GM19238 (cell line): ENCODE results near the gene SRSF12.

Source experiments
- DNase-seq: peaks from one replicate; pipeline ENCODE4 v3.0.0; 2011; ENCODE audit warnings: low spot score; ENCODE audit not compliant: insufficient read length

The SRSF12 gene

DNA sequence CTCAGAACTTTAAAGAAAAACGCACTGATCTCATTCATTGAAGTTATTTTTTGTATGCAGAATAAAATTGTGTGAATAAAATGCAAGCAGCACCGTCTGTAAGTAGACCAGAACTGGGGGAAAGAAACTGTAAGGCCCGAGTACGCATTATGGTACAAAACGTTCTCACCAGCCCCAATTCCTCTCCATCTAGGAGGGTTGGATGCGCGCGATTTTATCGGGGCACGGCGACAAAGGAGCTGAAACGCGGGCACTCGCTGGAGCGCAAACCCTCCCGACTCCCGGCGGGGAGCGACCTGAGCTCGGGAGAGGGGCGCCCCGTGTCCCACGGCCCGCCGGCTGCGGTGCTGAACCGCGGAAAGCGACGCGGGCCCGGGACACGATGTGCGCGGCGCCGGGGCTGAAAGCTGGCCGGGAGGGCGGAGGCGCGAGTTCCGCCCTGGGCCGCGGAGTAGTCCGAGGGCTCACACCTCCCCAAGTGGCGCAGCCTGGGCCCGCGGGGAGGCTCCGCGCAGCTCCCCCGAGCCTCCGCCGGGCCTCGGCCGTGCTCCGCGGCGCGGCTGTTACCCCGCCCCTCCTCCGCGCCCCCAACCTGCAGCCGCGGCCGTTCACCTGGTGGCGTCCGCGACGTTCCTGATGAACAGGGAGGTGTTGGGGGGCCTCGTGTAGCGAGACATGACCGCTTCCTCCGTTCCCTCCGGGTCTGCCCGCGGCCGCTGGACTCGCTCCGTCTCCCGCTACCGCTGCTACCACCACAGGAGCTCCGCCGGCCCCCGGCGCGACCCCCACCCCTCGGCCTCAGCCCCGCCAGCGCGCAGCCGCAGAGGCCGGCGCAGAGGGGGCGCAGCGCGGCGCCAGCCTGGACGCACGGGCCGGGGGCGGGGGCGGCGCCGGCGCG lies at the start of gene SRSF12:
Gene SRSF12, minus strand, starts transcription at position 861 of the 898 bp plus-strand sequence. Its CDS starts 184 bp downstream, at position 677.
- peak; percentile 74 for DNase-seq

DNA sequence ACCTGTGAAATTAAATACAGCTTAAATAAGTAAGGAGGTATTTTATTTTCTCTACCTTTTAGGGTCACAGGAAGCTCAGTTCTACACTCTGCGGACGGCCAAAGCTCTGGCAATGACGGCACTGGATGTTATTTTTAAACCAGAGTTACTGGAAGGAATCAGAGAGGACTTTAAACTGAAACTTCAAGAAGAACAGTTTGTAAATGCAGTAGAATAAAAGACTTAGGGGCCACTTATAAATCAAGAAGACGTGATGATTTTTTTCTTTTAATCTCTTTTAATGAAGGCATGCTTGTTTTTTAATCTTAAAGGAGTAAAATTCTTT lies 44.1 kb upstream of the SRSF12 start:
- DNase-seq, result no peak

DNA sequence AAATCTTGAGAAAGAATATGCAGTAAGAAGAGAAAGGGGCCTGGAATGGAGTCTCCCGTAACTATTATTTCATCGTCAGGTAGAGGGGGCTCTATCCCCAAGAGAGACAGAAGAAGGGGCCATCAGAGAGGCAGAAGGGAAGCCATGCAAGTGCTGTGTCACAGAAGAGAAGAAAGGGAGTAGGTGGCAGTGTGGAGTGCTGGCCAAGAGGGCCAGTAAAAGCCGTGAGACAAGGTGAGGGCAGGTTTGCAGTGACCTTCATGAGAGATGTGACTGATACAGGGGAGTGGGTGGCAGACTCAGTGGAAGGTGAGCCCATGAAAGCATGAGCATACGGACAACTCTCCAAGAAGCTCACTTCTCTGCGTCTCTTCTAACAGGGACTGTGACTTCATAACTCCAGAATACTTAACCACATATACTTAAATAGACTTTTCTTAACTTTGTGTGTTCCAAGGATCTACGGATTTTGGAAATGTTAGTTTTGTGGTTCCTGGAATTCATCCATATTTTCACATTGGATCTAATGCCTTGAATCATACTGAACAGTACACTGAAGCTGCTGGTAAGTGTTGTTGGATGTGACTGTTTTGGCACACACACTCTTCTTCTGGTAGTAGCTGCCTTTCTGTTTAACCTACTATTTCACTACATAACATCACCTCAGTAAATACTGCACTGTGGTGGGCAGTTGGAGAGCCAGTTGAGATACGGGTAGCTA lies 43.6 kb upstream of the SRSF12 start:
- DNase-seq, result no peak

DNA sequence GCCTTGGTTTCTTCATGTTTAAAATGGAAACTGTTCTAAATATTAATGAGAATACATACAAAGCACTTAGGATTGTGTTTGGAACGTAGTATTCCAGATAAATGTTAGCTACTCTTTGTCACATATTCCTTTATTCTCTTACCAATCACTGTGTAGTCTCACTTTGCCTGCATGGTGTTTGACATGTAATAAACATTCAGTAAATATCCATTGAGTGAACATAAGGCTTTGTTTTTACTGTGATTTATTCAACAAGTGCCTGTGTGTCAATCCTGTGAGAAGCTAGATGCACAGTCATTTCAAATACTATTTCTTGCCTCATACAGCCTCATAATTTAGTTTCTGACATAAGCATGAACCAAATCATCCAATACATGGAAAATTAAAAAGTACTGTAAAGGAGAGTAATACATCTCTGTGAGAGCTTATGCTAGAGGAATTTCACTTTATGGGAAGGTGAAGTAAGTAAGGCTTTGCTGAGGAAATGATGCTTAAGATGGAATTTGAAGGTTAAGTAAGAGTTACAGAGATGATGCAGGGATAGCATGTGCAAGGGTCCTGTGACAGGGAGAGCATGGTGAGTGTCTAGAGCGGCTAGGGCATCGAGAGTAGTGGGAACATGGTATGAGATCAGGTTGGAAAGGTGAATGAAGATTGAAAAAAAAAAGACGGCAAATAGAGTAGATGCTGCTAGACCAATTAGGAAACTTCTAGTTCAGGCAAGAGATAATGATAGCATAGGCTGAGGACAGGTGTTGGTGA lies 42.6 kb upstream of the SRSF12 start:
- DNase-seq, result no peak

DNA sequence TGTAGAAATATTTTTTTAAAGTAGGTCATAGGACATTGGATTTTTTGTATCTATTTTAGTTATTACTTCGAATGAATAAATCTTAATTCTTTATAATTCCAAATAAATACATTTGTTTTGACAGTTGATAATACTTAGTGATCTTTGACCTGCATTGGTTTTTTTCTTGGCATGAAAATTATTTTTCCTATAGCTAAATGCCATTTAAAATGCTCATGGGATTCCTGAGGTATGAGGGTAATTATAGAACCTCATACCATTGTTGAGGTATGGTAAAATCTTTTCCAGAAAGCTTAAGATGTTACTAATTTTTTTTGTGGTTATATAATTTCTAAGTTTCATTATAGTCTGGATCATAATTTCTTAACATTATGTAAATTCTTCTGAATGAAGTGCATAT lies 36.3 kb upstream of the SRSF12 start:
- DNase-seq, result no peak

DNA sequence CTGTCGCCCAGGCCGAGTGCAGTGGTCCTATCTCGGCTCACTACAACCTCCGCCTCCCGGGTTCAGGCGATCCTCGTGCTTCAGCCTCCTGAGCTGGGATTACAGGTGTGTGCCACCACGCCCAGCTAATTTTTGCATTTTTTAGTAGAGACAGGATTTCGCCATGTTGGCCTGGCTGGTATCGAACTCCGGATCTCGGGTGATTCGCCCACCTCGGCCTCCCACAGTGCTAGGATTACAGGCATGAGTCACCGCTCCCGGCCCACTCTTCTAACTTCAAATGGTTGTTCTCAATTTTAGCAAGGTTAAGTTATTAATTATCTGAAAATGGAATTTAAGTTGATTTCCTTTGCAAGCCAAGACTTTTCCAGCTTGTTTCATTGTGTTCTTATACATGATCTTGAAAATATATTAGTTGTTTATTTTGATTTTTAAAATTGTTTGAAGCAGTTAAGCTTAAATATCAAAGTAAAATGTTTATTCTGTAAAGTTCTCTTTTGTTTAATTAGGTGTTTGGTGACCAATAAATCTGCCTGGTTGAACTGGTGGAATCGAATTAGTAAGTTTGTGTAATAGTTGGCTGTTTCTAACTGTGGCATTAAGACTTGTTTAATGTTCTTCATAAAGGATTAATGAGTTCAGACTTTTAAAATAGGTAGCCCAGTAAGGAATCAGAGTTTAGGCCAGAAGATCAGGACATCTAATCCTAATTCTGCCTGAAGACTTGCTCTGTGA lies 30.3 kb upstream of the SRSF12 start:
- DNase-seq, result no peak

DNA sequence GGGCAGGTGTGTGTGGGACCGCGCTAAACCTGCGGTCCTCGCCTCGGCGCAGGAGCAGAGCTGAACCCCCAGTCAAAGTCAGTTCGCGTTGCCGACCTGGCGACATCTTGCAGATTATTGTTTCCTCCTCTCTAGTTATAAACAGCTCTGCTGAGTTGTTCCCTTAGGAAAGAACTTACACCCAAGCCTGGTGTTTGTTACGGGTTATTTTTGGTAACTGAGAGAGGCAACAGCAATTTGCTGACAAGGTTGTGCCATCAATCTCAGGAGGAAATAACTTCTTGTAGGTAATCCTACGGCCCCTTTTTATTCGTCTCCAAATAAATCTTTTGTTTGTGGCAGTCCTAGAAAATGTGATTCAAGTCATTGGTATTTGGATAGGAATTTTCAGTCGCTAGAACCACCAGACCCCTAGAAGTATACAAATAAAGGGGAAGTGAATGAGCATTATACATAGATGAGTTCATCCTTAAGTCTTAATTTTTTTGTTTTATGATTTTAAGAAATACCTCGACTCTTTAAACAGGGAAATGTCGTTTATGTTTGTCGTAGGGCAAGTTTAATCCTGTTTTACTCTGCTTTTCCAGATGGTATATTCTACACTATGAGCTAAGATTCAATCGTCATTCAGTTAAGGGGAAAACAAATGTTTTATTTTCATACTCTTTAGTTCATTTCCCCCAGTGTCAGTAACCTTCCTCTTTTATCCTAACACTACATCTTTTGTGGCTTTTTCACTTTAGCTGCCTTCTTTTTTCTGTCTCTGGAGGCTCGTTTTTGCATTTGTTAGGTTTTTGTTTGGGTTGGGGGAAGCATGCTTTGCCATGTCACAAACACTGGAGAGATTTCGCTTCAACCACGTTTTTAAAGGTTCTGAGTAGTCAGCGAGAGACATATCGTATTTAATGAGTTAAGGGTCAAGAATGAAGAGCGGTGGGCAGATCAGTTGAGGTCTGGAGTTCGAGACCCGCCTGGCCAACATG lies 29.1 kb upstream of the SRSF12 start:
- DNase-seq, result no peak

DNA sequence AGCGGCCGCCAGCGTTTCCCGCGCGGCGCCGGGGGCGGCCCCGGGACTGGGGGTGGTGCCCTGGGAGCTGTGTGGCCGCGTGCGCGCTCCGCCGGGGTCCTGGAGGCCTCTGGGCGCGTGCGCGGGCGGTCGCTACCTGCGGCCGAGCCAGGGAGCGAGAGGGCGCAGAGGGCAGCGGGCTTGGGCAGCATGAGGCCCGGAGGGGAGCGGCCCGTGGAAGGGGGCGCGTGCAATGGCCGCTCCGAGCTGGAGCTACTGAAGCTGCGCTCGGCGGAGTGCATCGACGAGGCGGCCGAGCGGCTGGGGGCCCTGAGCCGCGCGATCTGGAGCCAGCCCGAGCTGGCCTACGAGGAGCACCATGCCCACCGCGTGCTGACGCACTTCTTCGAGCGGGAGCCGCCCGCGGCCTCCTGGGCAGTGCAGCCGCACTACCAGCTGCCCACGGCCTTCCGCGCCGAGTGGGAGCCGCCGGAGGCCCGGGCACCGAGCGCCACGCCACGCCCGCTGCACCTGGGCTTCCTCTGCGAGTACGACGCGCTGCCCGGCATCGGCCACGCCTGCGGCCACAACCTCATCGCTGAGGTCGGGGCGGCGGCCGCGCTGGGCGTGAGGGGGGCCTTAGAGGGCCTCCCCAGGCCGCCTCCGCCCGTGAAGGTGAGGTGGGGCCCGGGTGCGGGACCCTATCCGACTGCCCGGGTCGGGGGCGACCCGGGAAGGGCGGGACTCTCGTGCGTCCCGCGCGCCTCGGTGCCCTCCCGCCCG lies 28.3 kb upstream of the SRSF12 start, which contains the start of gene PM20D2:
Gene PM20D2, plus strand, starts transcription at position 100 of the 762 bp plus-strand sequence. Its CDS starts 90 bp downstream, at position 190.
- peak; percentile 63 for DNase-seq

DNA sequence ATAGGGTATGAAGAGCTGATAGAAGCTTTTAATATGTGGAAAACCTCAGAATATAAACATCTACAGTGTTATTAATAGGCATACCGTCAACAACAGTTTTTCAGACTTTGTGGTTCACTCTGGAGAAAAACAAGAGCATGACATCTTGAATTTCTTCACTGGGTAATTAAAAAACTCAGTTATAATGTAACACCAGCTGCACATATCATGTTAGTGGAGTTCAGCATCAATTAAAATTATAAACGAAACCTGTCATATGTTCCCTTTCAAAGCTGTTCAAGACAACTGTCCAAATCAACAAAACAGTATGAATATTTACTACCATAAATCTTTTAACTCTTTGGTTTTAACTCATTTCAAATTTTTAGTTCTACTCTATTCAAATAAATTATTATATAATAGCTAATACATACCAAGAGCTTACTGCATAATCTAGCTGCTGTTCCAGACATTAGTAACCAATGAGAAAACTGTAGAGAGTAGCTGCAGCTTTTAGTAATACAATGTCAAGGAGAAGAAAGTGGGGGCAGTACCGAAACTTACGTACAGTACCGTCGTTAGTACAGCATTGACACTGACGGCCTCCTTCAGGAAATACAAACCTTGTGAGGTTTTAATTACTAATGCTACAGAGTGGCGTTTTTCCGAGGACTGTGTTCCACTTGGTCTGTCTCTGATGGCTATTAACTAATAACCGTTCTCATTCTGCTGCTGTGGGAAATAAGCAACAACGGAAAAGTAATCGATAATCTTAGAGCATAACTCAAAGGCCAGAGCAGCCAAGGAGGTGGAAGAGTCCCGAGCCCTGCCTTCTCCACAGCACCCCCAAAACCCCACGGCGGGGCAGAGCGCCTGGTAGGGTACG lies 27.5 kb upstream of the SRSF12 start:
- peak; percentile 28 for DNase-seq

DNA sequence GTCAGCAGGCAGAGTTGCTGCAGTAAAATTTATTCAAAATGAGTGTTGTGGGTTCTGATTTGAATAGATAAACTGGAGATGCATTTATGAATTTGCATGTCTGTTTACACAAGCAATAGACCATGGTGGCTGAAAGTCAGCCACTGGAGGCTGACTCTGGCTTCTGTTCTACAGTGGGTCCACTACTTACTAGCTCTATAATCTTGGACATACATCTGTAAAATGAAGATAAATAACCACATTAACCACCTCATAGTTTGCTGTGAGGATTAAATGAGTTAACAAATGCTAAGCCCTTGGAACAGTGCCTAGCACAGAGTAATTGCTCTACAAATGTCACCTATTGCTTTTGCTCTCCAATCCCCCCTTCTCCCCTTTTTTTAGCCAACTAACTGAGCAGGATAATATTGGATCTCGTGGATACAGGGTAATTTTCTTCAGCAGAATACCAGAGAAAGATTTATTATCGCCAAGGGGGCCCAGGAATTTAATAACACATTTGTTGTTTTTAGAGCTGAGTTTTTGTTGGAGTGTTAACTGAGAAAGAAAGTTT lies 26.6 kb upstream of the SRSF12 start:
- DNase-seq, result peak; percentile 38

DNA sequence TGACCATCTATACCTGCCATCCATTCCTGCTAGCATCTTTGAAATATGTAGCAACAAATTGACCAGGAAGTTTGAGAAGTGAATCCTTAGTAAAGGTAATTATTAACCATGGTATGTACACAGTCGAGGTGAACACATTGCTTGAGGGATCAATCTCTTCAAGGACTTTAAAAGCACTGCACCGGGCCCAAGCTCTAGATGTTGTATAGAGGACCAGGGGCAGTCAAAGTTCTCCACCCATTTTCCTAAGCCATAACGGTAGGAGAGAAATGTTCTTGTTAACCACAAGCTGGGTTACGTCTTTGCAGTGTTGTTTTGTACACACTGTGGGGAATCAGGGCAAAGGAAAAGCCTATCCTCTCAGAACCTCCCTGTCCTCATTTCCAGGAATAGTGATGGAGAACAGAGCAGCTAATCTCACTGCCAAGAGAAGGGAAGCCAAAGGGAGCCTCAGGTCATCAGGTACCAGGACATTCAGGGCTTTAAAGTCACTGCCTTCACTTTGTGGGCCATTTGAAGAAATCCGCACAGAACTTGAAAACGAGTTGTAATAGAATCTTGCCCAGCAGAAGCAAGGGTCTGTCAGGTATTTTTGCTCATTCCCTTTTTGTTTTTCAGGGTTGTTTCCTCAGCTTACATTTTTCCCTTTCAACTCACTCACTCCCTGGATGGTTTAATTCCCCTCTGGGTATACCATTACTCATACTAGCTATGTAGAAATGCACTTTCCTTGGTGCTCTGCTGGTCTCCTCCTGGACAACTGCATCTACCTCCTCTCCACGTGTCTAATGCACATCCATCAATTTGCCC lies 22.7 kb upstream of the SRSF12 start:
- no peak for DNase-seq

DNA sequence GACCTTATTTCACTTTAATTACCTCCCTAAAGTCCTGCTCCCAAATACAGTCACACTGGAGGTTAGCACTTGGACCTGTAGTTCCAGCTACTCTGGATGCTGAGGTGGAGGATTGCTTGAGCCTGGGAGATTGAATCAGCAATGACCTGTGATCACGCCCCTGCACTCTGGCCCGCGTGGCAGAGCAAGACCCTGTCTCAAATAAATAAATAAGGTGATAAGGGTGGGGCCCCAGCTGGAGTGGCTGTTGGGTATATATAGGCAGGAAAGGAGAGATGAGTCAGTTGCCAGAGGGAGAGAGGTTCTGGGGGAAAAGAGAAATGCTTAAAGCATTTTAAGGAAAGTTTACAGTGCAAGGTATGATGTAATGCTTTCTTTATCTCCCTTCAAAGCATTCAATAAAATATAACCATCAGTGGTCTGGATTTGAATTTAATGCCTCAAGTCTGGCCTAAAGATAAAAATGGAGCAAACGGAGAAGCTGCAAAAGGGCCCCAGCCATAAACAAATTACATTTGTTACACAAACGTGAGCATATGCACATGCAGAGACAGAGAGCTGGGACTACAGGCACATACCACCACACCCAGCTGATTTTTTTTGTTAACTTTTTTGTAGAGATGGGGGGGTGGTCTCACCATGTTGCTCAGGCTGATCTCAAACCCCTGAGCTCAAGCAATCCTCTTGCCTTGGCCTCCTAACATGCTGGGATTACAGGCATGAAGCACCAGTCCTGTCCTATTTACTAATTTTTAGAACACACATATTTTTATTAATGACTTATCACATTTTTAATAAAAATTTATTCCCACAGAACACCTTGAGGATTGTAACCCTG lies 21.9 kb upstream of the SRSF12 start:
- DNase-seq, result no peak

DNA sequence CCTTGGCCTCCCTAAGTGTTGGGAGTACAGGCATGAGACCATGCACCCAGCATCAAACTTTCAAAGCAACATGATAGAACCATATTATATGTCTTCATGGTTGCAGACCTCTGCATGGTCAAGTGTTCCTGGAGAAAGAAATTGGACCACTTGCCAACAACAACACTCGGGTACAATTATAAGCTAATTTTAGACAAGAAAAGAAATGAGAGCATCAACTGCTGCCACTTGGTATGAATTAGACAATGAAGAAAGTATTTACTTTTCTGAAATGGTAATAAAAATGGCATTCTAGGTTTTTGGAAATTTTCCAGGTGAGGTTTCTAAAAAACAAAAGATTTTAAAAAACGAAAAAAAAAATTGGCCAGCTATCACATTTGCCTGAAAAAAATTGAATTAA lies 20.3 kb upstream of the SRSF12 start:
- no peak for DNase-seq

DNA sequence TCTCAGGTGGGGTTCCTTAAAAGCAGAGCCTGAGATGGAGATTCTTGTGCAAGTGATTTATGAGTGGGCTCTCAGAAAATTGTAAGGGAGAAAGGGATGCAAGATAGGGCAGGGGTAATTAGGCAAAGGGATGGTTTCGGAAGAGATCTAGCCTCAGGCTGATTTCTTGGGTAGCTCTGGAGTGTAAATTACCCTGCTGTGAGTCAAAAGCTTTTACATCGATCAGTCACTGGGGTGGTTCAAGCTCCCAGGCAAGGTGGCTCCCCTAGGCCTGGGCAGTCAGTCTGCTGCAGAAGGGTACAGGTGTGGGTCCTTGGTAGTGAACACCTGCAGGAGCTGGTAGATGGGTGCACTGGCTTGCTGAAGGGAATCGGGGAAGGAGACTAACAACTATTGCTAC lies 16.9 kb upstream of the SRSF12 start:
- no peak for DNase-seq

DNA sequence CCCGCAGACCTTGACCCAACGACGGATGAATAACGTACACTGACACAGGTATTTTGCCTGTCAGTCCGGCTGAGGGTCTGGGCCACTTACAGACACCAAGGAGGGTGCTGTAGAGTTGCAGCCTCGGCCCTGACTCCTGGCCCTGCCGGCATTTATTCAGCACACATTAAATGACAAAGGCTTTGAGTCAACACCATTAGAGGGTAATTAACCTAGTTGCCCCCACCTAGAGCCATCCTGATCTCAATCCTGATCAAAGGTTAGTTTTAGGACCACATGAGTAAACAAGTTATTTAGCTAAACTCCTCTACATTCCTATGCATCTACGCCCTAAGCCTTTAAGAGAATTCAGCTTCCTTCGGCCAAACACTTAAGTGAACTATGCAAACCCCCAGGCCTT lies 16.1 kb upstream of the SRSF12 start:
- DNase-seq, result no peak

DNA sequence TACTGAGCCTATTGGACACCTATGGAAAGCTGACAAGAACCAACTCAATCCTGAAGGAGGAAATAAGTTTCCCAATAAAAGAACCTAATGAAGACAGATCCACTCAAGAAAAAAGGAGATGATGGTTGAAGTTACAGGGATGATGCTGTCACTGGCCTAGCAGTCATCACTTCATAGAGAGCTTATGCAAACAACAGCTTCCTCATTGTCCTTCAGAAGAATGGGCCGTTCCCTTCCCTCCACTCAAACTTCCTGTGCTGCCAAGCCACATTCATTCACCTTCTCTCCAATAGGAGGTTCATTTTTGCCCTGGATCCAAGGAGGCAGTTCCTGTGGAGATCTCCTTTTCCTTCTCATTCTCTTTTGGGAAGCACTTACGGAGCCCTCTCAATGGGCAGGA lies 14.2 kb upstream of the SRSF12 start:
- no peak for DNase-seq
